ENCODE results near the gene NEURL3.
A peak's percentile ranks its signal among the peaks of the same experiment; 100 is the strongest.
"Not testable (repeated sequence)": the region's sequence is repeated elsewhere in the genome, so short reads cannot be mapped to it uniquely, and the experiment has no call there.

Gene NEURL3

DNA sequence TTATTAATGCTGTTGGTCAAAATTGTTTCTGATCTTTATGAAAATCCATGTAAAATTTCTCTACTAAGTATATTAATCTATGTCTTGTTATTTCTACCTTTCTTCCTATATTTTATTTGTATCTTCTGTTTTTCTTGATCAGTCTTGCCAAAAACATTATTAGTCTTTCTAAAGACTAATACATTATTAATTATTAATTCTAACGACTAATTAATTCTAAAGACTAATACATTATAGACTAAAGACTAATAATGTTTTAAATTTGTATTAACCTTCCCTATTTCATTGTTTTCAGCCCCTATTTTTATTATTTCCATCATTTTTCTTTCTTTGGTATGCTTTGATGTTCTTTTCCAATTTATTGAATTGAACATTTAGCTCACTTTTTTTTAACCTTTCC, 27.7 kb downstream of the NEURL3 start:
- no peak for DNase-seq

DNA sequence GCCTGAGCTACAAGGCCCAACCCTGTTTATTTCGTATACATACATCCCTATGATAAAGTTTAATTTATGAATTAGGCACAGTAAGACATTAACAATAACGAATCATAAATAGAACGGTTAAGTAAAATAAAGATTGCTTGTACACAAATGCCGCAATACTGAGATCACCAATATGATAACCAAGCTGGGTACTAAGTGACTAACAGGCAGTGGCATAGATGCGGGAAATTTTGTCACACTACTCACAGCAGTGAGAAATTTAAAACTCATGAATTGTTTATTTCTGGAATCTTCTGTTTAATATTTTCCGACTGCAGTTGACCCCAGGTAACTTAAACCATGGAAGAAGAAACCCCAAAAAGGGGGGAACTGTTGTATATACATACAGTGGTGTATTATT, 33.4 kb downstream of the NEURL3 start:
- DNase-seq, result no peak

GRCh38 chr2:96470636-96471035, 34.5 kb downstream of the NEURL3 start:
- DNase-seq, result peak; percentile 42

GRCh38 chr2:96470109-96470508, 35.0 kb downstream of the NEURL3 start:
- no peak for DNase-seq

DNA sequence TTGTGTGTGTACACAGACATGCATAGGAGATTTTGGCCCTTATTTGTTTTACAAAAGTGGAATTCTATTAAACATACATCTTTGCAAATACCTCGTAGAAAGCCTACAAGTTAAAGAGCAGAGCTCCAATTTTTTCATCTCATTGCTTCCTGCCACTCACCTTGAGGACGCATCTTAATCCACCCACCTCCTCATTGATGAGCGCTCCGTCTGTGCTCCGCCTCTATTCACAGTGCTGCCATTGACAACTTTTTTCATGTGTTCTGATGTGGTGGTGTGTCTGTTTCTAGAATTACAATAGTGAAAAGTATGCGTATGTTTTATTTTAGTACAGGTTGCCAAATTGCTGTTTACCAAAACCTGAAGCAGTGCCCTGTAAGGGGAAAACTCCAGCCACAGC, 36.3 kb downstream of the NEURL3 start:
- no peak for DNase-seq

GRCh38 chr2:96464651-96465050, 40.5 kb downstream of the NEURL3 start:
- no peak for DNase-seq

GRCh38 chr2:96464061-96464460, 41.1 kb downstream of the NEURL3 start:
- DNase-seq, result no peak

DNA sequence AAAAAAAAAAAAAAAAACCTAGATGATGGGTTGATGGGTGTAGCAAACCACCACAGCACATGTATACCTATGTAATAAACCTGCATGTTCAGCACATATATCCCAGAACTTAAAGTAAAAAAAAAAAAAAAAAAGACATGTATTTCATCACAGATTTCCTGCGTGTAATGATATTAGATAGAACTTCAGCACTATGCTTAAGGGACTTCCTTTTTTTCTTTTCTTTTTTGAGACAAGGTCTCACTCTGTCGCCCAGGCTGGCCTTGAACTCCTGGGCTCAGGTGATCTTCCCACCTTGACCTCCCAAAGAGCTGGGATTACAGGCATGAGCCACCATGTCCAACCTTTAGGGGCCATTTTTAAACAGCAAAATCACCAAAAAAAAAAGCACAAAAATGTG, 42.0 kb downstream of the NEURL3 start:
- DNase-seq, result no peak

DNA sequence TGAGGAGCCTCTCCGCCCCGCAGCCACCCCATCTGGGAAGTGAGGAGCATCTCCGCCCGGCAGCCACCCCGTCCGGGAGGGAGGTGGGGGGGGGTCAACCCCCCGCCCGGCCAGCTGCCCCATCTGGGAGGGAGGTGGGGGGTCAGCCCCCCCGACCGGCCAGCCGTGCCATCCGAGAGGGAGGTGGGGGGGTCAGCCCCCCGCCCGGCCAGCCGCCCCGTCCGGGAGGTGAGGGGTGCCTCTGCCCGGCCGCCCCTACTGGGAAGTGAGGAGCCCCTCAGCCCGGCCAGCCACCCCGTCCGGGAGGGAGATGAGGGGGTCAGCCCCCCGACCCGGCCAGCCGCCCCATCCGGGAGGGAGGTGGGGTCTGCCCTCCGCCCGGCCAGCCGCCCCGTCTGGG, 43.5 kb downstream of the NEURL3 start:
- DNase-seq, result not testable (repeated sequence)

- DNase-seq, result no peak
Measured at GRCh38 chr2:96452053-96452452, 53.1 kb downstream of the NEURL3 start.

DNA sequence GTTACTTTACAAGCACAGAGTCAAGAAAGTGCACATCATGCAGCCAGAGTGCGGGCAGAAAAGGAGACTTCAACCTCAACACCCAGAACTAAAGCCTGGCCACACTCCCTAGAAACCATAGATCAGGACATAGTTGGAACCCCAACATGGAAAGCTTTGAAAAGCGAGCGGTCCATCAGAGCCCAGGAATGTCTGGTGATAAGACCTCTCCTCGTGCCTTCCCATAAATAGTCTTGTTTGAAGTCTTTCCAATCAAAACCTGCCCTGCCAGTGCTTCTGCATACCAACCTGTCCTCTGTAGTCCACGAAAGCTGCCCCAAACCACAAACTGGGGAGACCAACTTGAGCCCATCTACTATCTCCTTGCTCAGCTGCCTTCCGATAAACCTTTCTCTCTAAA, 55.5 kb downstream of the NEURL3 start:
- no peak for DNase-seq

DNA sequence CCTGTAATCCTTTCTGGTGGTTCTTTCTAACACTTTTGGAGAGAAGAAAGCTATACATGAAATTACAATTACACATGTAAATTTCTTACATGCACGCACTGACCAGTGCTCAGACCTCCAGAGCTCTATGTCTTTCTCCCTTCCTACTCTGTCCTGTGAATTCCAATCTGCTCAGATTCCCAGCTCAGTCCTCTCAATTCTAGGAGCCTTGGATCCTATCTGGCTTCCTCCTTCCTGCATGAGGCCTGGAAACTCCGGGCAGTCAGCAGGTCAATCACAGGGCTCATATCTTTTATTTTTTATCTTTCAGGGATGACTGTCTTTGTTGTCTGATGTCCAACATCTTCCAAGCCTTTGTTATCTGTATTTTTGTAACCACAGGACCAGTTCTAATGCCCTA, 56.0 kb downstream of the NEURL3 start:
- DNase-seq, result no peak

- DNase-seq, result no peak
Measured at GRCh38 chr2:96447726-96448125, 57.4 kb downstream of the NEURL3 start.
